ENCODE measurements around the gene CCDC57. TPM values are rescaled to one million over a fixed set of nuclear protein-coding genes. Genes with fewer than 3 reads are reported as not detected.

CCDC57 gene
- total RNA-seq, 1 experiment from 2014 or later, result 31.0 TPM

- DNase-seq, result peak in 1 of 2 experiments; percentile 41
- Mint-ChIP-seq H3K4me1 (ENCODE audit: low read depth, unreplicated experiment) (peaks cover 42% of the 10 kb centered on the region), H3K27ac (ENCODE audit: unreplicated experiment) (peak overlapping the region; percentile 87), H3K36me3 (ENCODE audit: insufficient read depth, unreplicated experiment) (peaks cover 72% of the 10 kb centered on the region), H3K27me3 (ENCODE audit: insufficient read depth, unreplicated experiment) (no peaks in the 10 kb centered on the region), H3K9me3 (ENCODE audit: unreplicated experiment) (no peaks in the 10 kb centered on the region), H3K4me3 (ENCODE audit: unreplicated experiment) (peak overlapping the region; percentile 50)
- Histone ChIP-seq H3K4me3 (ENCODE audit: low read depth, low read length) (no peak overlapping the region), H3K4me1 (peaks cover 56% of the 10 kb centered on the region), H3K36me3 (ENCODE audit: control insufficient read depth, insufficient read depth, low read length) (no peaks in the 10 kb centered on the region), H3K9me3 (no peaks in the 10 kb centered on the region), H3K27me3 (replicated peaks; ENCODE audit: control insufficient read depth, insufficient read depth, low read length) (no peaks in the 10 kb centered on the region)
- intact Hi-C loops (cut with micrococcal nuclease; ENCODE audit: unreplicated experiment), result loop anchor here (1.0 kb wide), 1 partner anchor 48 kb away; no protein-coding TSS in a partner anchor
- ChIA-PET POLR2A (interaction anchor here (1.0 to 1.9 kb wide), 2 partner anchors 9 to 69 kb away, joined by 5 to 6 read pairs; partner anchors contain the start of genes DCXR and FASN), CTCF (interaction anchor here (0.6 to 1.2 kb wide), 7 partner anchors 9 to 291 kb away, joined by 3 to 10 read pairs (median 5); partner anchors contain the start of genes DCXR and FASN)
- no peak for TF ChIP-seq CTCF (IDR thresholded peaks at IDR 0.05; ENCODE audit: insufficient read depth in 1 of 2, low read depth in 1 of 2, low read length in 1 of 2, severe bottlenecking in 1 of 2, unreplicated experiment in 1 of 2)
- BruUV-seq (replicated peaks), result no TSS peak
Measured at GRCh38 chr17:82106688-82107305, 105.8 kb downstream of the CCDC57 start.

GRCh38 chr17:82105882-82106687, 106.6 kb downstream of the CCDC57 start:
- TF ChIP-seq CTCF (IDR thresholded peaks at IDR 0.05; ENCODE audit: insufficient read depth in 1 of 2, low read depth in 1 of 2, low read length in 1 of 2, severe bottlenecking in 1 of 2, unreplicated experiment in 1 of 2), result peak; percentile 33 to 75
- Mint-ChIP-seq H3K9me3 (ENCODE audit: unreplicated experiment) (no peaks in the 10 kb centered on the region), H3K36me3 (ENCODE audit: insufficient read depth, unreplicated experiment) (peaks cover 66% of the 10 kb centered on the region), H3K4me3 (ENCODE audit: unreplicated experiment) (peak overlapping the region; percentile 50), H3K27me3 (ENCODE audit: insufficient read depth, unreplicated experiment) (no peaks in the 10 kb centered on the region), H3K27ac (ENCODE audit: unreplicated experiment) (peak overlapping the region; percentile 87), H3K4me1 (ENCODE audit: low read depth, unreplicated experiment) (peaks cover 42% of the 10 kb centered on the region)
- no peaks in the 10 kb centered on the region for H3K36me3 ChIP-seq (ENCODE audit: control insufficient read depth, insufficient read depth, low read length)
- H3K4me3 ChIP-seq (ENCODE audit: low read depth, low read length), result no peak overlapping the region
- intact Hi-C loops (cut with micrococcal nuclease; ENCODE audit: unreplicated experiment), result loop anchor here (1.0 to 2.0 kb wide), 2 partner anchors 48 to 73 kb away; no protein-coding TSS in a partner anchor
- H3K9me3 ChIP-seq, result no peaks in the 10 kb centered on the region
- H3K27me3 ChIP-seq (replicated peaks; ENCODE audit: control insufficient read depth, insufficient read depth, low read length), result no peaks in the 10 kb centered on the region
- peak; percentile 90 to 94 for DNase-seq
- peaks cover 63% of the 10 kb centered on the region for H3K4me1 ChIP-seq
- ChIA-PET CTCF (interaction anchor here (0.5 to 1.2 kb wide), 9 partner anchors 8 to 291 kb away, joined by 3 to 10 read pairs (median 5); partner anchors contain the start of genes CENPX, DCXR, FASN and LRRC45), POLR2A (interaction anchor here (0.6 to 1.9 kb wide), 3 partner anchors 8 to 75 kb away, joined by 4 to 6 read pairs (median 5); partner anchors contain the start of genes DCXR, FASN and RAC3)
- BruUV-seq (replicated peaks), result no TSS peak

DNA sequence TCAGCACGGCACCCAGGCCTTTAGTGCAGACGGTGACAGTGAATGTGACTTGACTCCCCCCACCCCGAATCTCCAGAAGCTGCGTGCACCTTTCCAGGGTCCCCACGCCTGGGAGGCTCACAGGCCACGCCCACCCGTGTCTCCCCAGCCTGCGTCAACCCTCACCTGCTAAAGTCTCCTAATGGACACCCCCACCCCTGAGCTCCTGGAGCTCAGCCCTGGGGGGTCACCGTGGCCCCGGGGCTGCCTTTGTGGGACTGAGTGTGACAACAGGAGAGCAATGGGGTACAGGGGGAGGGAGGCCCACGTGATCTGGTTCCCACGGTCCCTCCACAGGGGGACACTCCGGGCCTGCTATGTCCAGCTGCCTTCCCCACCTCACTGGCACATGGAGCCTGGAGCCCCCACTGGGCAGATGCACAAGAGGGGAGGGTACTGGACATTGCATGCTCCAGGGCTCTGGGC, 107.2 kb downstream of the CCDC57 start:
- Mint-ChIP-seq H3K4me3 (ENCODE audit: unreplicated experiment) (peak overlapping the region; percentile 40), H3K4me1 (ENCODE audit: low read depth, unreplicated experiment) (peaks cover 42% of the 10 kb centered on the region), H3K36me3 (ENCODE audit: insufficient read depth, unreplicated experiment) (peaks cover 65% of the 10 kb centered on the region), H3K27ac (ENCODE audit: unreplicated experiment) (peak overlapping the region; percentile 87), H3K27me3 (ENCODE audit: insufficient read depth, unreplicated experiment) (no peaks in the 10 kb centered on the region), H3K9me3 (ENCODE audit: unreplicated experiment) (no peaks in the 10 kb centered on the region)
- no peaks in the 10 kb centered on the region for H3K27me3 ChIP-seq (replicated peaks; ENCODE audit: control insufficient read depth, insufficient read depth, low read length)
- H3K9me3 ChIP-seq, result no peaks in the 10 kb centered on the region
- H3K36me3 ChIP-seq (ENCODE audit: control insufficient read depth, insufficient read depth, low read length), result no peaks in the 10 kb centered on the region
- intact Hi-C loops (cut with micrococcal nuclease; ENCODE audit: unreplicated experiment), result loop anchor here (2.0 kb wide), 1 partner anchor 73 kb away; no protein-coding TSS in a partner anchor
- no peak for TF ChIP-seq CTCF (IDR thresholded peaks at IDR 0.05; ENCODE audit: insufficient read depth in 1 of 2, low read depth in 1 of 2, low read length in 1 of 2, severe bottlenecking in 1 of 2, unreplicated experiment in 1 of 2)
- POLR2A ChIA-PET, result interaction anchor here (1.0 to 1.9 kb wide), 2 partner anchors 7 to 68 kb away, joined by 5 to 6 read pairs; partner anchors contain the start of genes DCXR and FASN
- peaks cover 70% of the 10 kb centered on the region for H3K4me1 ChIP-seq
- no TSS peak for BruUV-seq (replicated peaks)
- no peak overlapping the region for H3K4me3 ChIP-seq (ENCODE audit: low read depth, low read length)
- DNase-seq, result no peak
- CTCF ChIA-PET, result interaction anchor here (0.6 to 2.4 kb wide), 6 partner anchors 11 to 75 kb away, joined by 3 to 10 read pairs (median 6); partner anchors contain the start of gene DCXR
